Measurements from ENCODE around the gene PTPRN2.

Gene PTPRN2

DNA sequence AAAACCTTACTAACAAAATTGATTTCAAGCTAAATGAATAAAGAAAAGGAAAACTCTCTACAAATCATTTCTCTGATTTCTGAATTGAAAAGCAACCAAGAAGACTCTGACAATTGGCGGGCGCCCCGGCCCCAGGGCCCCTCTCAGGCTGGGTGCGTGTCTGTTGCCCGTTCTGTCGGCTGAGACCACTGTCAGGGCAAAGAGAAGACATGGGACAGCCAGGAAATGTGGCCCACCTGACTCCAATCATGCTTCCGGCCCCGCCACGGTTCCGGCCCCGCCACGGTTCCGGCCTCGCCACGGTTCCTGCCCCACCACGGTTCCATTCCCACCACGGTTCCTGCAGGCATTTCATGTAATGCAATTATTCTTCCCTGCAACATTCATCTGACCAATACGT is 115.9 kb downstream of the PTPRN2 start:
- no peak for TF ChIP-seq CTCF (conservative IDR thresholded peaks at IDR 0.05; ENCODE audit: low read length)
- no peak overlapping the region for H3K4me3 ChIP-seq (ENCODE audit: low read length)
- DNase-seq (ENCODE audit: low read depth), result no peak

- TF ChIP-seq CTCF (conservative IDR thresholded peaks at IDR 0.05; ENCODE audit: low read length), result no peak
- no peak for DNase-seq (ENCODE audit: low read depth)
- H3K4me3 ChIP-seq (ENCODE audit: low read length), result no peak overlapping the region
Measured at GRCh38 chr7:158470336-158470735, 117.3 kb downstream of the PTPRN2 start.

- DNase-seq (ENCODE audit: low read depth), result no peak
- H3K4me3 ChIP-seq (ENCODE audit: low read length), result no peak overlapping the region
- TF ChIP-seq CTCF (conservative IDR thresholded peaks at IDR 0.05; ENCODE audit: low read length), result no peak
Measured at GRCh38 chr7:158469396-158470051, 118.1 kb downstream of the PTPRN2 start.

DNA sequence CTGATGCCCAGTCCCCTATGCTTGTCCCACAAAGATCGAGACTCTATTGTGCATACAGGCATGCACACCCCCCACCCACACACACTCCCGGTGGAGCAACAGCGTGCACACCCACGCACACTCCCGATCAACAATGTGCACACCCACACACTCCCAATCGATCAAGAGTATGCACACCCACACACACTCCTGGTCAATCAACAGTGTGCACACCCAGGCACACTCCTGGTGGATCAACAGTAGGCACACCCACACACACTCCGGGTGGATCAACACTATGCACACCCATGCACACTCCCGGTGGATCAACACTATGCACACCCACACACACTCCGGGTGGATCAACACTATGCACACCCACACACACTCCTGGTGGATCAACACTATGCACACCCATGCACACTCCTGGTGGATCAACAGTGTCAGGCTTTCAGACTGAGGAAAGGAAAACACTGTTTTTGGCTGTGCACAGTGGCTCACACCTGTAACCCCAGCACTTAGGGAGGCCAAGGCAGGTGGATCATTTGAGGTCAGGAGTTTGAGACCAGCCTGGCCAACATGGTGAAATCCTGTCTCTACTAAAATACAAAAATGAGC is 118.8 kb downstream of the PTPRN2 start:
- TF ChIP-seq CTCF (conservative IDR thresholded peaks at IDR 0.05; ENCODE audit: low read length), result no peak
- H3K4me3 ChIP-seq (ENCODE audit: low read length), result no peak overlapping the region
- no peak for DNase-seq (ENCODE audit: low read depth)

- H3K4me3 ChIP-seq (ENCODE audit: low read length), result no peak overlapping the region
- no peak for DNase-seq (ENCODE audit: low read depth)
- TF ChIP-seq CTCF (conservative IDR thresholded peaks at IDR 0.05; ENCODE audit: low read length), result no peak
Measured at GRCh38 chr7:158468181-158468580, 119.4 kb downstream of the PTPRN2 start.

DNA sequence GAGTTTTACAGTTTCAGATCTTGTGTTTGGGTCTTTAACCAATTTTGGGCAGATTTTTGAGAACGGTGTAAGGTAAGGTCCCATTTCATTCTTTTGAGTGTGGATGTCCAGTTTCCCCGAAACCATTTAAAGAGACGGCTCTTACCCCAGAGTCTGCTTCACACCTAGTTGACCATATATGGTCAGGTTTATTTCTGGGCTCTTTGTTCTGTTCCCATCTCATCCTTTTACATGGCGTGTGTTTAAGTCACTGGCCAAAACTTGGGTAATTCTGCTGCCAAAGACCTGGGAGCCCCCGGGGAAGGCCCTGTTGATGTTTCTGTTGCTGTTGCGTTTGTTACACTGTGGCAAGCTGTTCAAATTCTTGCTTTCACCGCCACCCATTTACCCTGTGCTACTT is 120.1 kb downstream of the PTPRN2 start:
- TF ChIP-seq CTCF (conservative IDR thresholded peaks at IDR 0.05; ENCODE audit: low read length), result no peak
- H3K4me3 ChIP-seq (ENCODE audit: low read length), result no peak overlapping the region
- DNase-seq (ENCODE audit: low read depth), result no peak

DNA sequence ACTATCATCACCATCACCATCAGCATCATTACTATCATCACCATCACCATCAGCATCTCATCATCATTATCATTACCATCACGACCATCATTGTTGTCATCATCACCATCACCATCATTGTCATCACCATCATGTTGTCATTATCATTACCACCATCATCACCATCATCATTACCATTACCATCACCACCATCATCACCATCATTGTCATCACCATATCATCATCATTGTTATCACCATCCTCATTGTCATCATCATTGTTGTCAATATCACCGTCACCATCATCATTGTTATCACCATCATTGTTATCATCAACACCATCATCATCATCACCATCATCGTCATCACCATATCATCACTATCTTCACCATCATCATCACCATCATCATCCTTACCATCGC is 124.3 kb downstream of the PTPRN2 start:
- no peak overlapping the region for H3K4me3 ChIP-seq (ENCODE audit: low read length)
- no peak for DNase-seq (ENCODE audit: low read depth)
- no peak for TF ChIP-seq CTCF (conservative IDR thresholded peaks at IDR 0.05; ENCODE audit: low read length)

Measured in AG10803 (cell line).